HL-60 (cell line): ENCODE measurements around the gene ALX4.

Experiments
- DNase-seq, 2 experiments: peaks; one replicate each; pipeline ENCODE4 v3.0.0-alpha.2; 2010 to 2020; ENCODE audit warnings: low read depth in 1 of 2, low spot score in 1 of 2
- H3K27ac ChIP-seq: fragments of 250-450 bp; sonication (Bioruptor Pico); replicated peaks from 2 replicates; pipeline ENCODE4 v1.5.1; 2020; ENCODE audit warnings: mild to moderate bottlenecking, moderate library complexity
- H3K27me3 ChIP-seq: fragments of 250-450 bp; sonication (Bioruptor Pico); 2 replicates; pipeline ENCODE4 v1.5.1; 2021; ENCODE audit warnings: mild to moderate bottlenecking, moderate library complexity; ENCODE audit not compliant: insufficient read depth, poor library complexity, severe bottlenecking
- H3K4me3 ChIP-seq: replicated peaks from 2 replicates; pipeline ENCODE4 v1.5.1; 2011; ENCODE audit warnings: mild to moderate bottlenecking, control low read depth, low read length; ENCODE audit not compliant: insufficient read depth
- GABPA ChIP-seq: IDR thresholded peaks from 2 replicates; pipeline ENCODE4 v1.6.1; 2012; ENCODE audit warnings: low read depth
- POLR2AphosphoS5 ChIP-seq: IDR thresholded peaks from 2 replicates; pipeline ENCODE4 v1.6.1; 2012; ENCODE audit warnings: low read depth
- SPI1 ChIP-seq: IDR thresholded peaks from 2 replicates; pipeline ENCODE4 v1.6.1; 2012; ENCODE audit warnings: low read depth, mild to moderate bottlenecking, borderline replicate concordance
- TF ChIP-seq, protein P1 (sequence below): IDR thresholded peaks from 2 replicates; pipeline ENCODE4 v1.6.1; 2012; ENCODE audit warnings: low read depth; ENCODE audit not compliant: insufficient replicate concordance
- TF ChIP-seq, protein P2 (sequence below): IDR thresholded peaks from one replicate; pipeline ENCODE4 v1.5.1; 2011; ENCODE audit warnings: low read length, control low read depth, inconsistent platforms; ENCODE audit not compliant: insufficient read depth

ALX4 gene

DNA sequence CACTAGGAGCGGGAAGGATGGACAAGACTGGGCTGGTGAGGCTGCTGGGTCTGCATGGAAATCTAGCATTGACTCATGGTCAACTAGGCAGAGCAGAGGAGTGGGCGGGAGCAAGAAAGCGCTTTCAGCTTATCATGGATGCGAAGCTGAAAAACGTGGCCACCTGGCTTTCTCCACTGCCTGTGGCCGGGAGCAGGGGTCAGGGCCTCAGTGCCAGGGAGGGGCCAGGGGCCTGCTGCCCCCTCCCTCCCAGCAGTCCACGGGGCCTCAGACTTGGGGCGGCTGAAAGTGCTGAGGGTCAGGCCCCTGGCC, 45.5 kb downstream of the ALX4 start:
- DNase-seq, result no peak
- TF ChIP-seq GABPA (no peak), SPI1 (no peak), POLR2AphosphoS5 (no peak)
- TF ChIP-seq, protein P1, sequence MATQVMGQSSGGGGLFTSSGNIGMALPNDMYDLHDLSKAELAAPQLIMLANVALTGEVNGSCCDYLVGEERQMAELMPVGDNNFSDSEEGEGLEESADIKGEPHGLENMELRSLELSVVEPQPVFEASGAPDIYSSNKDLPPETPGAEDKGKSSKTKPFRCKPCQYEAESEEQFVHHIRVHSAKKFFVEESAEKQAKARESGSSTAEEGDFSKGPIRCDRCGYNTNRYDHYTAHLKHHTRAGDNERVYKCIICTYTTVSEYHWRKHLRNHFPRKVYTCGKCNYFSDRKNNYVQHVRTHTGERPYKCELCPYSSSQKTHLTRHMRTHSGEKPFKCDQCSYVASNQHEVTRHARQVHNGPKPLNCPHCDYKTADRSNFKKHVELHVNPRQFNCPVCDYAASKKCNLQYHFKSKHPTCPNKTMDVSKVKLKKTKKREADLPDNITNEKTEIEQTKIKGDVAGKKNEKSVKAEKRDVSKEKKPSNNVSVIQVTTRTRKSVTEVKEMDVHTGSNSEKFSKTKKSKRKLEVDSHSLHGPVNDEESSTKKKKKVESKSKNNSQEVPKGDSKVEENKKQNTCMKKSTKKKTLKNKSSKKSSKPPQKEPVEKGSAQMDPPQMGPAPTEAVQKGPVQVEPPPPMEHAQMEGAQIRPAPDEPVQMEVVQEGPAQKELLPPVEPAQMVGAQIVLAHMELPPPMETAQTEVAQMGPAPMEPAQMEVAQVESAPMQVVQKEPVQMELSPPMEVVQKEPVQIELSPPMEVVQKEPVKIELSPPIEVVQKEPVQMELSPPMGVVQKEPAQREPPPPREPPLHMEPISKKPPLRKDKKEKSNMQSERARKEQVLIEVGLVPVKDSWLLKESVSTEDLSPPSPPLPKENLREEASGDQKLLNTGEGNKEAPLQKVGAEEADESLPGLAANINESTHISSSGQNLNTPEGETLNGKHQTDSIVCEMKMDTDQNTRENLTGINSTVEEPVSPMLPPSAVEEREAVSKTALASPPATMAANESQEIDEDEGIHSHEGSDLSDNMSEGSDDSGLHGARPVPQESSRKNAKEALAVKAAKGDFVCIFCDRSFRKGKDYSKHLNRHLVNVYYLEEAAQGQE, result no peak
- TF ChIP-seq, protein P2, sequence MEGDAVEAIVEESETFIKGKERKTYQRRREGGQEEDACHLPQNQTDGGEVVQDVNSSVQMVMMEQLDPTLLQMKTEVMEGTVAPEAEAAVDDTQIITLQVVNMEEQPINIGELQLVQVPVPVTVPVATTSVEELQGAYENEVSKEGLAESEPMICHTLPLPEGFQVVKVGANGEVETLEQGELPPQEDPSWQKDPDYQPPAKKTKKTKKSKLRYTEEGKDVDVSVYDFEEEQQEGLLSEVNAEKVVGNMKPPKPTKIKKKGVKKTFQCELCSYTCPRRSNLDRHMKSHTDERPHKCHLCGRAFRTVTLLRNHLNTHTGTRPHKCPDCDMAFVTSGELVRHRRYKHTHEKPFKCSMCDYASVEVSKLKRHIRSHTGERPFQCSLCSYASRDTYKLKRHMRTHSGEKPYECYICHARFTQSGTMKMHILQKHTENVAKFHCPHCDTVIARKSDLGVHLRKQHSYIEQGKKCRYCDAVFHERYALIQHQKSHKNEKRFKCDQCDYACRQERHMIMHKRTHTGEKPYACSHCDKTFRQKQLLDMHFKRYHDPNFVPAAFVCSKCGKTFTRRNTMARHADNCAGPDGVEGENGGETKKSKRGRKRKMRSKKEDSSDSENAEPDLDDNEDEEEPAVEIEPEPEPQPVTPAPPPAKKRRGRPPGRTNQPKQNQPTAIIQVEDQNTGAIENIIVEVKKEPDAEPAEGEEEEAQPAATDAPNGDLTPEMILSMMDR, result no peak
- Histone ChIP-seq H3K27ac (no peak overlapping the region), H3K27me3 (no peaks in the 10 kb centered on the region), H3K4me3 (no peak overlapping the region)

DNA sequence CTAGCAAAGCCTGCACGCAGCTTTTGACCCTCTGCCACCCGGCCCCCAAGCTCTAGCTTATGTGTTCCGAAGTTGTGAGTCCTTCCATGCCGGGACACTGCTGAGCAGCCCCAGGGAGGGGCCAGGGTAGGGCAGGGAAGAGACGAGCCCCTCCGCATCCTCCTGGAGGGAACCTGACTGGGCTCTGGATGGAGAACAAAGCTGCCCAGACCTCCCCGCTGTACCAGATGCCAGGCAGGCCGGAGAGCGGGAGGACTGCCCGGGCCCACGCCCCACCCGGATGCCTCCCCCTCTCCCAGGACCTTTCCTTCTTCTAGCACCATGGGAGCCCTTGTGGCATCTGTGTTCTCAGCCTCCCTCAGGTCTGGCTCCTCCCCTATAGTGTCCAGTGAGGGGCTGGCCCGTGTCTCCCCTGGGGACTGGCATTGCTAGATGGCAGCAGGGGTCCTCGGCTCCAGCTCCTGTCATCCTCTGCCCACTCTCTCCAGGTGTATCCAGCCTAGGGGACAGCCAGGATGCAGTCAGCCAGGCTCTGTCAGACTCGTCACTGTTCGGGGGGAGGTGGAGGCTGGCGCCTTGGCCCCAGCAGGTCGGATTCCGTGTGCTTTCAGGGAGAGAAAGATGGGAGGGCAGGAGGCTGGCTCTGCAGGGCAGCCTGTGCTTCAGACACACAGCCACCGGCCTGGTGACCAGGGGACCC, 46.1 kb downstream of the ALX4 start:
- Histone ChIP-seq H3K27me3 (no peaks in the 10 kb centered on the region), H3K4me3 (no peak overlapping the region), H3K27ac (no peak overlapping the region)
- DNase-seq, result no peak
- TF ChIP-seq POLR2AphosphoS5 (no peak), GABPA (no peak), SPI1 (no peak)
- TF ChIP-seq, protein P2, result no peak
- TF ChIP-seq, protein P1, result no peak

DNA sequence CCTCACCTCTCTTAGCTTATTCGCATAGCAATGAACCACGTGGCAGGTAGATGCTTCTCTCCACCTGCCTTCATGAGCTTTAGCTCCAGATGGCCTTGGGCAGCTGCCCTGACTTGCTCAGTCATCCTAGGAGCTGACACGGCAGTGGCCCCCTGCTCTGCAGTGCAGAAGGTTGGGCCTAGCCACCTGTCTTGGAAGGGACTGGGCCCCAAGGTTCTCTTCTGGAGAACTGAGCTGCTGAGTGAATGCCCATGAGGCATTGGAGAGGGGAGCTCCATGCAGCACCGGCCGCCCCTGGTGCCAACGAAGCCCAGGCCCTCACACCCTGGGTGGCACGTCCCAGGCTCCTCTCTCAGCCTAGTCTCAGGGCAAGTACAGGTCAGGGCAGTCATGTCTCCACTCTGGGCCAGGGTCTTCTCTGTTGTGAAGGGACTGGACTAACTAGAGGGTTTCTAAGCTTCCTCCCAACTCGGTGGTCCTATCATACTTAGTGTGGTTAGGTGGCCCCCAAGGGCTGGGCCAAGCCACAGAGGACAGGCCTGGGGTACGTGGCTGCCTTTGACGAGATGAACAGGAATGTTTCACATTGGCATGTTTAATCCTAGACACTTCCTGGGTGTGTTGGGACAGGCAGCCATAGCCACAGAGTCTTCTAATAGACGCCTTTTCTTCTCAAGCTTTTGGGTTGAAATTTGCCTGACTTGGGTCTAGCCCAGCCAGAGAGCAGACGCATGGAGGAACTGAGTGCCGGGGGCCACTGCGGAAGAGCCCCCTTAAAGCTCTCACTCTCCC, 47.9 kb downstream of the ALX4 start:
- TF ChIP-seq SPI1, result no peak
- no peak for TF ChIP-seq GABPA
- TF ChIP-seq, protein P2, result no peak
- TF ChIP-seq, protein P1, result no peak
- no peak for TF ChIP-seq POLR2AphosphoS5
- no peak for DNase-seq

More for the DNA sequence above, 47.9 kb downstream of the ALX4 start:
- Histone ChIP-seq H3K27ac (no peak overlapping the region), H3K4me3 (no peak overlapping the region), H3K27me3 (no peaks in the 10 kb centered on the region)
